HUES48 (cell line): ENCODE measurements around the gene NEDD8.

Experiments used
- H3K27ac ChIP-seq: one replicate; pipeline ENCODE4 v1.7.0; 2013; ENCODE audit warnings: low read depth, low read length, inconsistent platforms
- H3K27me3 ChIP-seq: 2 replicates; pipeline ENCODE4 v1.6.1; 2013; ENCODE audit warnings: mild to moderate bottlenecking, low read length; ENCODE audit not compliant: control insufficient read depth, insufficient read depth
- H3K36me3 ChIP-seq: 2 replicates; pipeline ENCODE4 v1.6.1; 2013; ENCODE audit warnings: low read length; ENCODE audit not compliant: control insufficient read depth, insufficient read depth
- H3K4me1 ChIP-seq: 2 replicates; pipeline ENCODE4 v1.6.1; 2013; ENCODE audit warnings: mild to moderate bottlenecking, low read length; ENCODE audit not compliant: control insufficient read depth, insufficient read depth
- H3K4me3 ChIP-seq: 2 replicates; pipeline ENCODE4 v1.5.1; 2013; ENCODE audit warnings: mild to moderate bottlenecking, low read depth, low read length
- H3K9ac ChIP-seq: 2 replicates; pipeline ENCODE4 v1.6.1; 2013; ENCODE audit warnings: mild to moderate bottlenecking, low read depth, low read length, moderate library complexity
- H3K9me3 ChIP-seq: 2 replicates; pipeline ENCODE4 v1.6.1; 2013; ENCODE audit warnings: low read length; ENCODE audit not compliant: control insufficient read depth, insufficient read depth

Gene NEDD8

GRCh38 chr14:24183014-24183481 lies 49.1 kb downstream of the NEDD8 start:
- H3K9ac ChIP-seq, result no peak overlapping the region

GRCh38 chr14:24182110-24182882 lies 49.9 kb downstream of the NEDD8 start:
- Histone ChIP-seq H3K36me3 (peaks cover 98% of the 10 kb centered on the region), H3K27me3 (no peaks in the 10 kb centered on the region), H3K4me1 (no peaks in the 10 kb centered on the region), H3K9ac (no peak overlapping the region), H3K27ac (no peak overlapping the region), H3K9me3 (no peaks in the 10 kb centered on the region), H3K4me3 (no peak overlapping the region)

More at GRCh38 chr14:24183014-24183481, 49.1 kb downstream of the NEDD8 start:
- Histone ChIP-seq H3K4me1 (peaks cover 3% of the 10 kb centered on the region), H3K4me3 (no peak overlapping the region), H3K27me3 (no peaks in the 10 kb centered on the region), H3K9me3 (no peaks in the 10 kb centered on the region), H3K27ac (no peak overlapping the region), H3K36me3 (peaks cover 95% of the 10 kb centered on the region)

GRCh38 chr14:24181371-24182077 lies 50.6 kb downstream of the NEDD8 start:
- Histone ChIP-seq H3K9ac (no peak overlapping the region), H3K36me3 (peaks cover 98% of the 10 kb centered on the region)

GRCh38 chr14:24179961-24180796 lies 52.0 kb downstream of the NEDD8 start:
- no peaks in the 10 kb centered on the region for H3K4me1 ChIP-seq
- no peak overlapping the region for H3K27ac ChIP-seq
- no peaks in the 10 kb centered on the region for H3K9me3 ChIP-seq
- no peaks in the 10 kb centered on the region for H3K27me3 ChIP-seq
- H3K36me3 ChIP-seq, result peaks cover 87% of the 10 kb centered on the region
- no peak overlapping the region for H3K4me3 ChIP-seq
- H3K9ac ChIP-seq, result no peak overlapping the region

More at GRCh38 chr14:24181371-24182077, 50.6 kb downstream of the NEDD8 start:
- no peak overlapping the region for H3K4me3 ChIP-seq
- H3K27ac ChIP-seq, result no peak overlapping the region
- H3K27me3 ChIP-seq, result no peaks in the 10 kb centered on the region
- no peaks in the 10 kb centered on the region for H3K4me1 ChIP-seq
- no peaks in the 10 kb centered on the region for H3K9me3 ChIP-seq

GRCh38 chr14:24179294-24179960 lies 52.7 kb downstream of the NEDD8 start:
- H3K27ac ChIP-seq, result no peak overlapping the region
- no peaks in the 10 kb centered on the region for H3K9me3 ChIP-seq
- no peak overlapping the region for H3K4me3 ChIP-seq
- no peak overlapping the region for H3K9ac ChIP-seq
- H3K36me3 ChIP-seq, result peaks cover 84% of the 10 kb centered on the region
- H3K4me1 ChIP-seq, result no peaks in the 10 kb centered on the region
- H3K27me3 ChIP-seq, result no peaks in the 10 kb centered on the region

DNA sequence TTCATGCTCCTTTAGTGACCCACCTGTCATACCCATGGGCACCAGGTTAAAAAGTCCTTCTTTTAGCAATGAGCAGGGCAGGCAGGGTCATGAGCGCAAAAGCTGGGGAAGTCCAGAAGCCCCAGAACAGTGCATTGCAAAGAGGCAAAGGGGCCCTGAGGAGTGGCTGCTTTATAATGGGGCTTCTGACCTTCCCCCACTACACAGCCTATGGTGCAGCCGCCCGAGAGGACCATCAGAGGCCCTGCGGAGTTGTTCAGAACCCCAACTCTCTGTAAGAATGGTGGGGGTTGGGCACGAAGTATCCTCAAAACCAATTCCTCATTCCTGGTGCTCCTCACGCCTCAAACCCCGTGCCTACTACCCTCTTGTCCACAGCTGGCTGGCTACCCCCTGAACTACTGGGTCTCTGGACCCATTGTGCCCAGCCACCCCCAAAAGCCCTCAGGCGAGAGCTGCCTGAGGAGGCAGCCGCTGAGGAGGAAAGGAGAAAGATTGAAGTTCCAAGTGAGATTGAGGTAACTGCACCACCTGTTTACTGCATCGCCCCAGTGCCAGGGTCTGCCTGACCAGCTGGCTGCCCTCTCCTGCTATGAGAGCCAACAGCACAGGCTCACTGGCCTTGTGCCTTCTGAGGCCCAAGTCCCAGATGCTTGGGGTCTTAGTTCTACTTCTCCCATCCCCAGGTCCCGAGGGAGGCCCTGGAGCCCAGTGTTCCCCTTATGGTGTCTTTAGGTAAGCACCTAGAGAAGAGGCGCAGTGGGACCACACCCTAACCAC lies 53.6 kb downstream of the NEDD8 start:
- Histone ChIP-seq H3K4me3 (no peak overlapping the region), H3K9ac (no peak overlapping the region), H3K36me3 (peaks cover 78% of the 10 kb centered on the region), H3K9me3 (no peaks in the 10 kb centered on the region), H3K27me3 (no peaks in the 10 kb centered on the region), H3K27ac (no peak overlapping the region), H3K4me1 (no peaks in the 10 kb centered on the region)

DNA sequence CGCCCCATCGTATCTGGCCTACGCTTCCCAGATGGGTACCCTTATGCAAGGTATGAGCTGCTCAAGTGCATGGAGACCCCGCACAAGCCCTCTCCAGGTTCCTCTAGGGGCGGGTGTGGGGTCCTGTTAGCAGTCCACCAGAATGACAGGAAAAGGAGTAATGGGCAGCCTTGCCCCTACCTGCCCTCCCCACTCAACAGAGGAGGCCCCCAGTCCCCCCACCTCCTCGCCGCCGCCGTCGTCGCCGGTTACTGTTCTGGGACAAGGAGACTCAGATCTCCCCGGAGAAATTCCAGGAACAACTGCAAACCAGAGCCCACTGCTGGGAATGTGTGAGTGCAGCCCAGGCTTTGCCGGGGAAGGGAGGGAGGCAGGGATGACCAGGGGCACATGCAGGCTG lies 54.3 kb downstream of the NEDD8 start:
- Histone ChIP-seq H3K27ac (no peak overlapping the region), H3K36me3 (peaks cover 77% of the 10 kb centered on the region), H3K4me1 (no peaks in the 10 kb centered on the region), H3K27me3 (no peaks in the 10 kb centered on the region), H3K9ac (no peak overlapping the region), H3K4me3 (no peak overlapping the region), H3K9me3 (no peaks in the 10 kb centered on the region)

DNA sequence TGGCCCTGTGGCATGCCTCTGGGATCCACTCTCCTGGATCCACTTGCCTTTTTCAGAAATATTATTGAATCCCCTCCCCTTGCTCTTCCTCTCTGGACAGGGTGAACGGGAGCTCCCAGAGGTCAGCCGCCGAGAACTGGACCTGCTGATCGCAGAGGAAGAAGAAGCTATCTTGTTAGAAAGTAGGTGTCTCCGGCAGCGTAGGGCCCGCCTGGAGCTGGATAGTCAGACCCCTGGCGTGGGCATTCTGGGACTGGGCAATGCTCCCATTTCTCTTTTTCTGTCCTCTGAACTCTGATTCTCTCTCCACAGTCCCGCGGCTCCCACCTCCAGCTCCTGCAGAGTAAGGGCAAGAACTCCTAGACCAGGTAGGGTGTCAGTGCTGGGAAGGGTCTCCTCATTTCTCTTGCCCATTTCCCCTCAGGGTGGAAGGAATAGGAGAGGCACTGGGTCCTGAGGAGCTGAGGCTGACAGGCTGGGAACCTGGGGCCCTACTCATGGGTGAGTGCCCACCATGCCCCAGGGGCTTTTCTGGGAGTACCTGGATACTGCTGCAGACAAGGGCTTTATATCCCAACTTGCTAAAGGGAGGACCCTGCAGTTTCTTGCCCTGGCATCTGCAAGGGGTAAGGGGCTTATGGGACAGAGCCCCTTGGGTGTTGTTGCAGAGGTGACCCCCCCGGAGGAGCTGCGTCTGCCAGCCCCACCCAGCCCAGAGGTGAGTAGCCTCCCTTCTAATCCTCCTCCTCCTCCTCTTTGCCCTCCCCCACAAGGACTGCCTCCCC lies 54.9 kb downstream of the NEDD8 start:
- Histone ChIP-seq H3K9me3 (no peaks in the 10 kb centered on the region), H3K27me3 (no peaks in the 10 kb centered on the region), H3K36me3 (peaks cover 70% of the 10 kb centered on the region), H3K4me3 (no peak overlapping the region), H3K27ac (no peak overlapping the region), H3K9ac (no peak overlapping the region), H3K4me1 (0 out of 2 replicates have a peak, but pooled peaks cover 4% of the 10 kb centered on the region)

DNA sequence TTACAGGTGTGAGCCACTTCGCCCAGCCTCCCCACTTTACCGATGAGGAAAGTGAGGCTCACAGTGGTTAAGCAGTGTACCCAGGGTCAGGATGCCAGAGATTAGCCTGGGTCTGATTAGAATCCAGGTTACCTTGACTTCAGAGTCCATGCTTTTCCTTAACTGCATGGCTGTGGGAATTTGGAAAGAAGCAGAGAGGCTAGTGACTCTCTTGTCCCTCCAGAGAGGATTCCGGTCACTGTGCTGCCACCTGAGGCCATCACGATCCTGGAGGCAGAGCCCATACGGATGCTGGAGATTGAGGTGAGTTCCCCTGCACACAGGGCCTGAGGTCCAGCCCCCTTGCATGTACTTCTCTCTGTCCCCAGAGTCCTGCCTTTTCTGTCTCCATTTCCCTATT lies 55.6 kb downstream of the NEDD8 start:
- Histone ChIP-seq H3K36me3 (peaks cover 64% of the 10 kb centered on the region), H3K4me3 (no peak overlapping the region)

More for the DNA sequence above, 55.6 kb downstream of the NEDD8 start:
- no peaks in the 10 kb centered on the region for H3K9me3 ChIP-seq
- no peaks in the 10 kb centered on the region for H3K27me3 ChIP-seq
- no peak overlapping the region for H3K9ac ChIP-seq
- H3K27ac ChIP-seq, result no peak overlapping the region
- 0 out of 2 replicates have a peak, but pooled peaks cover 6% of the 10 kb centered on the region for H3K4me1 ChIP-seq
